HG02588 (cell line): ENCODE results near the gene MEGF9.
"Not testable (repeated sequence)": the region's sequence is repeated elsewhere in the genome, so short reads cannot be mapped to it uniquely, and the experiment has no call there.

Experiments used
- ATAC-seq: cut with Tn5 transposase; IDR thresholded peaks from one replicate; pipeline ENCODE4 v1.9.1; 2021; ENCODE audit warnings: mild to moderate bottlenecking, moderate library complexity; ENCODE audit not compliant: unreplicated experiment

Gene MEGF9

DNA sequence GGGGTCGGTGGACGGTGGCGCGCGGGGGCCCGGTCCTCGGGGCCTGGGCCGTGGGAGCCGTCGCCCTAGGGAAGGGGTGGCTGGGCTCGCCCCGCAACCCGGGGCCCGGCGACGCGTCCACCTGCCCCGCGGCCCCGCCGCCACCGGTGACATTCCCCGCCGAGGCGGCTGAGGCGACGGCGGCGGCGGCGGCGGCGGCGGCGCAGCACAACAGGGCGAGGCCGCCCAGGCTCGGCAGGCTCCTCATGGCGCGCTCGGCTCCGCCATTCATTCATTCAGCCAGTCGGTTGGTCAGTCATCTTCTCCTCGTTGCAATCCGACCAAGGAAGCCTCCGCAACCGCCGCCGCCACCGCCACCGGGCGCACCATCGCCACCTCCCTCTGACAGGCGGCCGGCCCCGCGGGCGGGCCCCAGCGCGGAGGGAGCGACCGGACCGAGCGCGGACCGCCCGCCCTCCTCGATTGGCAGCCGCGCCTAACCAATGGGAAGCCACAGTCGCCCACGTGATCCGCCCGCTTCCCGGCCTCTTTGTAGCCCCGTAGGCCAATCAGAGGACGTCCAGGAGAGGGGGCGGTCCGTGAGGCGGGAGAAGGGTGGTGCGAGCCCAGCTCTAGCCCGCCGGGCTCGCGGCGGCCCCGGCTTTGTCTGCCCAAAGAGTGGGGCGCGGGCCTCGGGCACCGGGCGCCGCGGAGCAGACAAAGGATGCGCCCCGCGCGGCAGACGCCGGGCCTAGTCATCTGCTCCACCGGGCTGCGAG is at the start of gene MEGF9:
Gene MEGF9 (minus strand): TSS at position 383 of the 758 bp plus-strand sequence. CDS start 112 bp downstream, at position 271.
- ATAC-seq: peak; percentile 96

DNA sequence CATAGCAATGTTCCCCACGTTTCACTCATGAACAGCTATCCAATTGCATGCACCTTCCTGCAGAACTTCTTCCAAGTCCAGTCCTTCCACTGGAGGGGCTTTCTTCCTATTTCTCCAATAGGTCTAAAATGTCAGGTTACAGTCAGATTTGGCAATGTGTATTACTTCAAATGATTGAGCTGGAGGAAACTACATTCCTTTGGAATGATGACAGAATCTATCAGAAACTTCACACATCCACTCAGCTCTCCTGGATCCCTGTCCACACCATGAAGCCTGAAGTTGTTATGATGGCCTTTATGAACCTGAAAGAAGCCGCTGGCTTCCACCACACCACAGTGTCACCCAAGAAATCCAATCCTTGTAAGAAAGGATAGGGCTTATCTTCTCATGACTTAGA is 46.7 kb upstream of the MEGF9 start:
- ATAC-seq: no peak

DNA sequence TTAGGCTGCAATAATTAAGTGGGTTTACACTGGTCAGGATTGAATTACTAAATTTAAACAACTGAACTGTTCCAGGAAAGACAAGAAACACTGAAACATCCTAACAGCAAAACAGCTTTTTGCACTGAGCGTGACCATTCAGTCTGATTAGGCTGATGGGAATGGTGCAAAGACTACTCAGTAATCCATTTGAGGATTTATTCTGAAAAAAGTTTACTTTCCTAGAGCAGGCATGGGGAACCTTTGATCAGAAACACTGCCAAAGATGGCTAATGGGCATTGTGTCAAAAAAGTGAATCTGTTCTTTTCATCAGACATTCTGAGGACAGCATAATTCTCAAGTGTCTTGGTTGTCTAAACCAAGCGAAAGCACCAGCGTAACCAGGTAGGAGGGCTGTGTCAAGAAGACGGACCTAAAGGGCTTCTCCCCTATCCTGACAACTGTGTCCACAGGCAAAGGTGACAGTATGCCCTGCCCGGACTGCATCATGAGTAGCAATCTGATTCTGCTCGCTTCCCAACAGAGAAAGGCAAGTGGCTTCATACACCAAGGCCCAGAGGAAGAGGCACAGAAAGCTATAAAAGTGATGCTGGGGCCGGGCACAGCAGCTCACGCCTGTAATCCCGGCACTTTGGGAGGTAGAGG is 45.6 kb upstream of the MEGF9 start:
- ATAC-seq: no peak

DNA sequence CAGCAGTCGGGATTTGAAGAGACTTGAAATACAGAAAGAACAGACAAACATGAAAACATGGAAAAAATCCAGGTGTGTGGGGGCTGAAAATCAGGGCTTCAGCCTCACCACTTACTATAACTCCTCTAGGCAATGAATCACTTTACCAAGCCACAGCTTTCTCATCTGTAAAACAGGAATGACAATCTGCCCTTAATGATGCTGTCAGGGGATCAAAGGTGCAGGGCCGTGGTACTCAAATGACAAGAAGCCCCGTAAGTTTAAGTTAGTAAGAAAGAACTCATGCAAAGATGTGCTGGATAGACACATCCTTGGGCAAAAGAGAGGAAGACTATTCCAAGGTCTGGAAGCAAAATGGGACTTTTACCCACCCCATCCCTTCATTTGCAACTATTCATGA is 44.3 kb upstream of the MEGF9 start:
- ATAC-seq: no peak

DNA sequence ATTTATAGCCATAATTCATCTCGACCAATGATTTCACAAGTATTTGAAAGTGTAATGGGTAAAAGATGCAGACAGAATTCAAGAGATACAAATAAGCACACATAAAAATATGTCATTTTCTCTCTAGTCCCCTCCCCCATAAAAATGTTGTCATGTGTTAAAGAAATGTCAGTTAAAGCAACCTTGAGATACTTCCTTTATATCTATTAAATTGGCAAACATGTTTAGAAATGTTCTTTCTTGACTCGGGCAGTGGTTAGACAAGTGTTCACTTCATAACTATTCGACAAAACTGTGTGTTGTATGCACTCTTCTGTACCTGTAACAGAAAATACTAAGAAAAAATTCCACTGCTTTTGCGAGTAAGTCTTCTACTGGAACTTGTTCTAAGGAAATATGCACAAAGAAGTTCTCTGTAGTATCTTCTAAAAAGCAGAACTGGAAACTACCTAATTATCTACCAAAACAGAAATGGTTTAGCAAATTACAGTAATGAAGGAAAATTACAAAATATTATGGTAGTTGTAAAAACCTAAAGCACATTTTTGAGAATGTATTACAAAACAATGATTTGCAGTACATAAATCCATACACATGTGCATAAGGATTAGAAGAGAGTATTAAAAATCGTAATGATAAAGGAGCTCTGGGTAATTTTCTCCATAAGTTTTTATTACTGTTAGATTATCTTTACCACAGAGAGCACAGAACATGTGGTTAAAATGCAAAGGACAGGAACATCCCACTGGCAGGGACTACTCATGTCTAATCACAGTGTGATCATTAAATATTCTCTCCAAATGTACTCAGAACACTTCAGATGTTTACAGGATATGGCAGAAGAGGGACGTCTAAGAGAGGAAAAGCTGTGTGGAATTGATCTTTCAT is 43.0 kb upstream of the MEGF9 start:
- no peak for ATAC-seq

DNA sequence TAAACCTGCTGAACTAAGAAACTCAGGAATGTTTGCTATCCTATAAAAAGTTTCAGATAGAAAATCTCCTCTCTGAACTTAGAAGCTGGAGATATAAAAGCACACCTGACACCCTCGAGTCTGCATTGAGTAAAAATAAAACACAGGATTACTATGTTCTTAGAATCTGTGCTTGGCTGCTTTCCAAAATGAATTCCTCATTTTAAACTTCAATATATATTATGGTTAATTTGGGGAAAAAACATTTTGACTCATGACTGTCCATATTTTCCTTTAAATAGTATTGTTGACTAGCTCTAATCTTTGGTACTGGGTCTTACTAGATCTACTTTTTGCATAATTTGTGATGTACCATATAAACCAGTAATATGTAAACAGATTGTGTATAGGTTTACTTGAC is 42.3 kb upstream of the MEGF9 start:
- no peak for ATAC-seq

DNA sequence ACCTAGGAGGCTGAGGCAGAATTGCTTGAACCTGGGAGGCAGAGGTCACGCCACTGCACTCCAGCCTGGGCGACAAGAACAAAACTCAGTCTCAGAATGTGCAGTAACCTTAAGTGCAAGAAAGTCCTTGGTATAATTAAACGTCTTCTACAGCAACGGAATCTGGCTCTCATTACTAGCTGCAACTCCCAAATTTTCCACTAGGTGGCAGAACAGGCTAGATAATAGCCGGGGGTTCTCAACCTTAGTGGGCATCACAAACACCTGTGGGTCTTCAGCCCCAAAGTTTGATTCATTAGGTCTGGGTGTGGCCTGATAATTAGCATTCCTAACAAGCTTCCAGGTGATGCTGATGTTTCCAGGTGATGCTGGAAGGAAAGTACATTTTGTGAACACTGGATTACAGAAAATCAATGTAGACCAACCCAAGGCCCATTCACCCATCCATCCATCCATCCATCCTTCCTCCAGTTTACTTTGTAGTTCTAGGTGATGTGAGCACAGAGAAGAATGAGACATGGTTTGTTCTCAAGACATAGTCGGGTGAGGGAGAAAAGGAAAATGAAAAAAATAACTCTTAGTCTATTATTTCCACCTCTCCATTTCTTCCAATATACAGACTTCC is 41.7 kb upstream of the MEGF9 start:
- ATAC-seq: peak; percentile 44

DNA sequence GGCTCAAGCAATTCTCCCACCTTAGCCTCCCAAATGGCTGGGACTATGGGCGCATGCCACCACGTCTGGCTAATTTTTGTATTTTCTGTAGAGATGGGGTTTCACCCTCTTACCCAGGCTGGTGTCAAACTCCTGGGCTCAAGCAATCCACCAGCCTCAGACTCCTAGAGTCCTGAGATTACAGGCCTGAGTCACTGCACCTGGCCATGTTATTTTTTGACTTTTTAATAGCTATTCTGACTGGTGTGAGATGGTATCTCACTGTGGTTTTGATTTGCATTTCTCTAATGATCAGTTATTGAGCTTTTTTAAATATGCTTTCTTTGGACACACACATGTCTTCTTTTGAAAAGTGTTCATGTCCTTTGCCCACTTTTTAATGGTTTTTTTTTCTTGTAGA is 40.8 kb upstream of the MEGF9 start:
- ATAC-seq: peak; percentile 75

DNA sequence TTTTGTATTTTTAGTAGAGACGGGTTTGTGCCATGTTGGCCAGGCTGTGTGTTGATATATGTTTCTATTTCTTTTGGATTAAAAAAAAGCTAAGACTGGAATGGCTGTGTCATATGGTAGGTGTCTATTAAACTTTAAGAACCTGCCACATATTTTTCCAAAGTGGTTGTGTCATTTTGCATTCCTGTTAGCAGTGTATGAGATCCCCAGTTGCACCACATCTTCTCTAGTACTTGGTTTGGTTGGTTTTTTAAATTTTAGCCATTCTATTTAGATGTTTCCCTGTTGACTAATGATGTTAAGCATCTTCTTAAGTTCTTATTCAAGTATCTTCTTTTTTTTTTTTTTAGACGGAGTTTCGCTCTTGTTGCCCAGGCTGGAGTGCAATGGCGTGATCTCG is 36.2 kb upstream of the MEGF9 start:
- ATAC-seq: no peak

DNA sequence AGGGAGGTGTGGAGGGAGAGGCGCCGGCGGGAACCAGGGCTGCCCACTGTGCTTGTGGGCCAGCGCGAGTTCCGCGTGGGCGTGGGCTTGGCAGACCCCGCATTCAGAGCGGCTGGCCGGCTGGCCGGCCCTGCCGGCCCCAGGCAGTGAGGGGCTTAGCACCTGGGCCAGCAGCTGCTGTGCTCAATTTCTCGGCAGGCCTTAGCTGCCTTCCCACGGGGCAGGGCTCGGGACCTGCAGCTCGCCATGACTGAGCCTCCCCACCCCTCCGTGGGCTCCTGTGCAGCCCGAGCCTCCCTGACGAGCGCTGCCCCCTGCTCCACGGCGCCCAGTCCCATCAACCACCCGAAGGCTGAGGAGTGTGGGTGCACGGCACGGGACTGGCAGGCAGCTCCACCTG is 32.1 kb upstream of the MEGF9 start:
- ATAC-seq: not testable (repeated sequence)

DNA sequence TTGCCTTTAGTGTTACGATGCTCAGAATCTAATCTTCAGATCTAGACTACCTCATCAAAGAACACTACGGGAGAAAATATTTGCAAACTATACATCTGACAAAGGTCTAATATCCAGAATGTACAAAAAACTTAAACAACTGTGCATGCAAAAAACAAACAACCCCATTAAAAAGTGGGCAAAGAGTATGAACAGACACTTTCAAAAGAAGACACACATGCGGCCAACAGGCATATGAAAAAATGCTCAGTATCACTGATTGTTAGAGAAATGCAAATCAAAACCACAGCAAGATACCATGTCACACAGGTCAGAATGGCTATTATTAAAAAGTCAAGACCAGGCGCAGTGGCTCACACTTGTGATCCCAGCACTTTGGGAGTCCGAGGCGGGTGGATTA is 31.0 kb upstream of the MEGF9 start:
- ATAC-seq: no peak

DNA sequence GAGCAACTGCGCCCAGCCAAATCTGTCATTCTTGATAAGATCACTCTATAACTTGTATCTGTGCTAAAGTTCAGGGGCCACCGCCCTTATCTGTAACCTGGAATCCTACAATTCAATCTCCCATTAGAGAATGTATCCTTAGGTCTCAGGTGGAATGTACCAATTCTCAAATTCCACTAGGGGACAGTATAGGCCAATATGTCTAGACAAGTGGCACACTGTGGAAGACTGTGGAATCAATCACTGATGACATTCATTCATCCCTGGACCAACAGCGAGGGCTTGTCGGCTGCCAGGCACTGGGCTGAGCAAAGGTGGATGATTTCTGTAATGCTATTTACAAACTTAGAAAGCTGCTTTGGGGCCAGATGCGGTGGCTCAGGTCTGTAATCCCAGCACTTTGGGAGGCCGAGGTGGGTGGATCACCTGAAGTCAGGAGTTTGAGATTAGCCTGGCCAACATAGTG is 28.7 kb upstream of the MEGF9 start:
- ATAC-seq: no peak

DNA sequence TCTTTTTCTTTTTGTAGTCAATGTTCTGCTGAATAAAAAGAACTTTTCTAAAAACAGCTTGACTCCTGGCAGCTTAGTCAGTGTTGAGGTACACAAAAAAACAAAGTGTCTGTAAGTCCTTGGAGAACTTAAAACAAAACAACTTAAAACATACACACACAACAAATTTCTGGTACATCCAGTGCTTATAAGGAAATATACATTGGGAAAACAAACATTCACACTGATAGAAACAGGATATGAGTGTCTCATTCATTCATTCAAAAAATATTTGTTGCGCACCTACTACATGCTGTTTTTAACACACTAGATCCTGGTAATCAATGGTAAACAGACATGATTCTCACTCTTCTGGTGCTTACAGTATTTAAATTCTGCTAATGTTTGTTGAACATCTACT is 27.4 kb upstream of the MEGF9 start:
- ATAC-seq: no peak

DNA sequence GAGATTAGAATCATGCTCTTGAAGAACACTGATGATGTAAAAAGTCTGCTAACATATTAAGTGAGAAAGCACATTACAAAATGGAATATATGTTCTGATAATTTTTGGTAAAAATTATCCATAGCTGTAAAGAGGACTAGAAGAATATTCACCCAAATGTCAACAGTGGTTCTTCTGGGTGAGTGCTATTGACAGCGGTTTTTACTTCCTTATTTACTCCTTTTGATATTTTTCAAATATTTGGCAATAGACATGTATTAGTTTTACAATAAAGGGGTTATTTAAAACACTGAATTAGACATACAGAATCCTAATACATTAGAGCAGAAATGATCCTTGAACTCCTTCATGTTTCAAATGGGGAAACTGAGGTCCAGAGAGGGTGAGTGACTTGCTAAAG is 26.9 kb upstream of the MEGF9 start:
- no peak for ATAC-seq

DNA sequence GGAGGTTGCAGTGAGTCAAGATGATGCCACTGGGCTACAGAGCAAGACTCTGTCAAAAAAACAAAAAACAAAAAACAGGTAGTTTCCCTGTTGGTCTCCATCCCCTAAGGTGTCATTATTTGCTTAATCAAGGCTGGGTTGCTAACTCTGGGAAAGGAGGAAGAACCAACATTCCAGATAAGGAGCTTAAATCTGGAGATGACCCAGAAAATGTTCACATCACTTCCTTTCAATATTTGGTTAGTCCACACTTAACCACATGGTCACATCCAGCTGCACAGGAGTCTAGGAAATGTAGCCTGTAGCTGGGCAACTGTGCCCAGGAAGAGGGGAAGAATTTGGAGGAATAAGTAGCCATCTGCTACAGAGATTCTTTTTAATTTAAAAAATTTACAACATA is 25.9 kb upstream of the MEGF9 start:
- ATAC-seq: no peak

DNA sequence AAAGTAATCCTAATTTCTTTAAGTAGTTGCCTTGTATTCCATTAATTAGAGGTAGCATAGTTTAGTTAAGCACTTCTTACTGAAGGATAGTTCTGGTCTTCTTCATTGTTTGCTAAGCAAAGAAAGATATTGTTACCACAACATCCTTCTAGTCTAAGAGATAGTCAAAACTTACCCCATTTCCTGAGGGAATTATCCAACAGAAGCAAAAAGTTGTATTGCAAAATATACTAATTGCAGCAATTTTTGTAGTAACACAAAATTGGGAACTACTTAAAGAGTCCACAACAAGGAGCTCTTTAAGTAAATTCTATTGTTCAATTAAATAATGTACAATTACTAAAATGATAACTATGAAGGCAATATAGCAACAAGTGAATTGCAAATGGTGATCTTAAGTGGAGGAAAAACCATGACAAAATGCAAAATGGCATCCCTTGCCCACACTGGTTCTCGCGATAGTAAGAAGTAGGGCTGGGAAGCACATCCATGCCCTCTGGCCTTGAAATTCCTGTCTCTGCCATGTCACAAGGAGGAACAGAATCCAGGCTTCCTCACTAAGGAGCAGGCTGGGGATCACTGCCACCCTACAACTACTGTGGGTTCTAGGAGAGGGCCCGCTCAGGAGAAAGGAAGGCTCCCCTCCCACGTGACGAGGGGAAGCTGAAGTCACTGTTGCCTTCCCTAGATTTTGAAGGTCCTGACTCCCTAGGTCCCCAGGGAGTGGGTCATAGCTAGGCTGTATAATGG is 23.3 kb upstream of the MEGF9 start:
- no peak for ATAC-seq

DNA sequence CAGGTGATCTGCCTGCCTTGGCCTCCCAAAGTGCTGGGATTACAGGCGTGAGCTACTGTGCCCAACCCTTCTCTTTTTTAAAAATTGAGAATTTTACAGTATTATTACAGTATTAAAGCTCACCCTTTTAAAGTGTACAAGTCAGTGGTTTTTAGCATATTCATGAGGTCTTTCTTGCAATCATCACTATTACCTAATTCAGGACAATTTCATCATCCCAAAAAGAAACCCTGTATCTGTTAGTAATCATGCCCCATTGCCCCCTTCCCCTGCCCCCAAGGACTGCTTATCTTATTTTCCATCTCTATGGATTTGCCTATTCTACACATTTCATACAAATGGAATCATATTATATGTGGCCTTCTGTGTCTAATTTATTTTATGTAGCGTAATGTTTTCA is 22.6 kb upstream of the MEGF9 start:
- no peak for ATAC-seq

DNA sequence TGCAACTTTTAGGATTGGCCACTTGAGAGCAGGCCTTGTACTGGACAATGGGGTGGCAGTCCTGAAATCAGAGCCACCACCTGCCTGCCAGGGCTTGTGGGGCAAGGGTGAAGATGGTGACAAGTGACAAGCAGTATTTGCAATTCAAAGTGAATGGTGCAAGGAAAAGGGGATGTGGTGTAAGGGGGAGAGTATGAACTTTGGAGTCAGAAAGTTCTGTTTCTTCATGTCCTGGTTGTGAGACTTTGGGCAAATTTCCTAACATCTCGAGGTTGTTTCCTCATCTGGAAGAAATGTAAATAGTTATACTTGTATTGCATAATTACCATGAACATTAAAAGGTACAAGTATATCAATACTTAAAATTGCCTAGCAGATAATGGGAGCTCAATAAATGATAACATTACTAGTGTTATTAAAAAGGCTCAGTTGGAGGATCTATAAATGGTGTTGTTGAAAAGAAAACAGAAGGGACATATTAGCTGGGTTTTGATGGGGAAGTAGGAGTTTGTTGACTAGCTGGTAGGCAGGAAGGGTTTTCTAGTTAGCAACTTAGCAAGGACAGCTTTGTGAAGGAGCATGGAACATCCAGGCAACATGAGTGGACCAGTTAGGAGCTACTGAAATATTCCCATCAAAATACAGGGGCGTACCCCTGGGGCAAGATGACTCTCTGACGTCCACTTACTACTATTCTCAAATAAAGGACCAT is 21.3 kb upstream of the MEGF9 start:
- ATAC-seq: peak; percentile 49

DNA sequence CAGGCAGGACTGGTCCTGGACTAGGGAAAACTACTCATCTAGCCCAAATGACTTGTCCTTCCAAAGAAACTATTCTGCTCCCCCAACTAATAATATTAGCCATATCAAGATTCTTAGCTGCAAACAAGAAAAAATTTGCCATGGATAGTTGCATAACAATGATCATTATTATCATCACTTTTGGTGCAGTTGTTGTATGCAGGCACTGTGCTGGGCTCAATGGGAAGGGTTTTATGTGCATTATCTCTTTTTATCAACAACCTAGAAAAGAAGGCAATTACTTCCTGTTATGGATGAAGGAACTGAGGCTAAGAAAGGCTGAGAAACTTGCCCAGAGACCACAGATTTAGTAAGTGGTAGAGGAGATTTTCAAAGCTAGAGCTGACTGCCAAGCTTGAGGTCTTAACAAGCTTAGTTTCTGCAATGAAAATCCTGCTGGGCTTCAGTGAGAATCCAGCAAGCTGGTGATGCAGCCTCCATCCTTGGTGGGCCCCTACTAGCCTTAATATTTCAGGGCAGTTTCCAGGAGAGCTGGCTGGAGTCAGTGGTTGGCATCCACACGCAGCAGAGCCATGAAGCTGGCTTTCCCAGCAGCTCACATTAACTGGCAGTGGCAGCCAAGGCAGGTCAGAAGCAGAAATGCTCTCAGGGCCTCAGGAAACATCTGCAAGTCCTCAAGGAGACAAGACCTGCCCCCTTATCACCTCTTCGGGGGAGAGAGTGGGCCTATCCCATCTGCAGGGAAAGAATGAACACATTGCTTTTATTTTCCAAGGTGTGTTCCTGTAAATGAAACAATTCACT is 20.5 kb upstream of the MEGF9 start:
- ATAC-seq: no peak
